Retinal pigment epithelial cell (primary cell): Measurements from ENCODE around the gene SLCO2B1.

ENCODE experiments used
- DNase-seq: peaks from one replicate; pipeline ENCODE4 v3.0.0-alpha.2; 2010; ENCODE audit warnings: low read depth
- H3K4me3 ChIP-seq: 2 replicates; pipeline ENCODE4 v1.5.1; 2011; ENCODE audit warnings: mild to moderate bottlenecking, low read length, control low read depth, moderate library complexity
- TF ChIP-seq, protein P1 (sequence below): conservative IDR thresholded peaks from 2 replicates; pipeline ENCODE4 v1.5.1; 2011; ENCODE audit warnings: low read depth, low read length, control low read depth, inconsistent platforms

Gene SLCO2B1

DNA sequence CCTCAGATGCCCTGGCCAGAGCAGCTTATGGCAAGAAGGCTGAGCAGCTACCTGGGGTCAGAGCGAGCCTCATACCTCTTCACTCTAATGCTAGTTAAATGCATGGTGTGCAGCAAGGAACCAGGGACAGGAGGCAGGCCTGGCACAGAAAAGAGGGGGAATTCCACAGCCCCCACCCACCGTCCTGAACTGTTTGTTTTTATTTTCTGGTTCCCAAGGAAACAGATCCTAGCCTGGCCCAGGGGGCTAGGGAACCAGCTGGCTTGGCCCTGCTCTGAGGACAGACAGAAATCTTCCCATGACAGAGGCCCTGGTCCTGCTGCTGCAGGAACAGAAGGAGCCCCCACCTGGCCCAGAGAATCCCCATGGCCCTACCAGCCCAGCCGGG lies 40.4 kb downstream of the SLCO2B1 start:
- TF ChIP-seq, protein P1, sequence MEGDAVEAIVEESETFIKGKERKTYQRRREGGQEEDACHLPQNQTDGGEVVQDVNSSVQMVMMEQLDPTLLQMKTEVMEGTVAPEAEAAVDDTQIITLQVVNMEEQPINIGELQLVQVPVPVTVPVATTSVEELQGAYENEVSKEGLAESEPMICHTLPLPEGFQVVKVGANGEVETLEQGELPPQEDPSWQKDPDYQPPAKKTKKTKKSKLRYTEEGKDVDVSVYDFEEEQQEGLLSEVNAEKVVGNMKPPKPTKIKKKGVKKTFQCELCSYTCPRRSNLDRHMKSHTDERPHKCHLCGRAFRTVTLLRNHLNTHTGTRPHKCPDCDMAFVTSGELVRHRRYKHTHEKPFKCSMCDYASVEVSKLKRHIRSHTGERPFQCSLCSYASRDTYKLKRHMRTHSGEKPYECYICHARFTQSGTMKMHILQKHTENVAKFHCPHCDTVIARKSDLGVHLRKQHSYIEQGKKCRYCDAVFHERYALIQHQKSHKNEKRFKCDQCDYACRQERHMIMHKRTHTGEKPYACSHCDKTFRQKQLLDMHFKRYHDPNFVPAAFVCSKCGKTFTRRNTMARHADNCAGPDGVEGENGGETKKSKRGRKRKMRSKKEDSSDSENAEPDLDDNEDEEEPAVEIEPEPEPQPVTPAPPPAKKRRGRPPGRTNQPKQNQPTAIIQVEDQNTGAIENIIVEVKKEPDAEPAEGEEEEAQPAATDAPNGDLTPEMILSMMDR = no peak
- no peak for DNase-seq
- no peak overlapping the region for H3K4me3 ChIP-seq

DNA sequence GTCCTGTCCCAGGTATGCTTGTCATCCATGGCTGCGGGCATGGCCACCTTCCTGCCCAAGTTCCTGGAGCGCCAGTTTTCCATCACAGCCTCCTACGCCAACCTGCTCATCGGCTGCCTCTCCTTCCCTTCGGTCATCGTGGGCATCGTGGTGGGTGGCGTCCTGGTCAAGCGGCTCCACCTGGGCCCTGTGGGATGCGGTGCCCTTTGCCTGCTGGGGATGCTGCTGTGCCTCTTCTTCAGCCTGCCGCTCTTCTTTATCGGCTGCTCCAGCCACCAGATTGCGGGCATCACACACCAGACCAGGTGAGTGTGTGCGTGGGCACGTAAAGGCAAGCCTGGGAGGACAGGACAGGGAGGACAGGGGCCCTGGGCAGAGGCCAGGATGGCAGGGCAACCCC lies 42.4 kb downstream of the SLCO2B1 start:
- DNase-seq = no peak
- TF ChIP-seq, protein P1 = no peak

DNA sequence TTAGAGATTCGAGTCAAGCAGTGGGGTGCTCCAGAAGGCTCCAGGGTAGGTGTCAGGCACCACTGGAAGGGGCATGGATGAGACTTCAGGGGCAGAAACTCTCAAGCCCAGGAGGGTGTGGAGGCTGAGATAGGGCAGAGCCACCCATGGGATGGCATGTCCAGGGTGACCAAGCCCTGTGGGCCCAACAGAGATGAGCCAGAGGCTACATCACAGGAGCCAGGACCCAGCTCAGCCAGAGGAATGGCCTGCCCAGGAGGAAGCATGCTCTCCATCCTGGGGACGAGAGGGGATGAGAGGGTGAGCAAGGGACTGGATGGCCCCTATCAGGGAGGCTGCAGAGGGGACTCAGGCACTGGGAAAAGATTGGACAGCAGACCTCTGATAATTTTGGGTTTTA lies 42.8 kb downstream of the SLCO2B1 start:
- TF ChIP-seq, protein P1 = no peak
- no peak for DNase-seq
- no peak overlapping the region for H3K4me3 ChIP-seq

More for the DNA sequence above, 42.4 kb downstream of the SLCO2B1 start:
- no peak overlapping the region for H3K4me3 ChIP-seq

DNA sequence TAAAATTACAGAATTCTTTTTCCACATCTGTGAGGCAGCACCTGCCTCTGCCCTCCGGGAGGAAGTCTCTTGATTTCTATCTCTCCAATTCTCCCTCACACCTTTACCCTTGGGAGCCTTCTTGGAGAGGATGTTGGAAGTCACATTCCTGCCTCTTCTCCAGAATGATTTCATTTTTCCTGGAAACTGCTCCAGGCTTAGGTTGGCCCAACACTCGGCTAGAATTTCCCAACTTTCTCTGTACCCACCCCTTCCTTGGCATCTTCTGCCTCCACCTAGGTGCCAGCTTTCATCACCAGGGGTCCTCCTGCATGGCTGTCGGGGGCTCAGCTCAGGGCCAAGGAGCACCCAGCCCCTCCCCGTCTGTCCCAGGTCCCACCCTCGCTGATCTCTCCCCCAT lies 43.2 kb downstream of the SLCO2B1 start:
- DNase-seq = no peak
- TF ChIP-seq, protein P1 = no peak
- H3K4me3 ChIP-seq = no peak overlapping the region

DNA sequence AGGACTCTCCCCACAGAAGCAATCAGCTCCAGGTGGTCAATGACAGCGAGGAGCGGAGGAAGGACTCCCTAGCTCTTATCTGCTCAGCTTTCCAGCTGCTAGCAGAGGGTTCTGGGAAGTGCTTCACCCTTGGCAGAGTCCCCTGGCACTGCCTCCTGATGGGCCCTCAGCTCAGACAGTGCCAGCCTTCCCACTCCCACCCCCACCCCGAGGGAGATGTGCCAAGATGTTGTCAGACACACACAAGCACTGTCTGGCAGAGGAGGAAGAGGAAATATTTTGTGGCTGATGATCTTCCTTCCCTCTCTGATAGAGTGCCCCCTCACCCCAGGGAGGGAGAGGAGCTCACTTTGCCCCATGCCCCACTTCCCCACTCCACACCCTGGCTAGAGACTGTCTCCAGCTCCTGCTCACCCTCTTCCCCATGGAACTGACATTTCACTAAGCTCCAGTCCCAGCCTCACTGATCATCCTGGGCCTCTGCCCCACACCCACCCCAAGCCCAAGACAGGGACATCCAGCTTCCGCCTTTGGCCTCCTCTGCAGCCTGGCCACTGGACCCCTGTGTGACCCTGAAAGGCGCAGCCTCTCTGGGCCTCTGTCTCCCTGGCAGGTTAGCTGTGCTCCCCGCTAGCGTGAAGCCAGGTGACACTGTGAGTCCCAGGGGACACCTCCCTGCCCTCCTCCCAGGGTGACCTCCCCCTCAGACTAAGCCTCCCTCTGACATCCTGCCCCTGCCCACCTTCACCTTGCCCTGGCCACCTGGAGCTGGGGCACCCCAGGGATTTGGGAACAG lies 44.5 kb downstream of the SLCO2B1 start:
- TF ChIP-seq, protein P1 = no peak
- no peak for DNase-seq
- no peak overlapping the region for H3K4me3 ChIP-seq

DNA sequence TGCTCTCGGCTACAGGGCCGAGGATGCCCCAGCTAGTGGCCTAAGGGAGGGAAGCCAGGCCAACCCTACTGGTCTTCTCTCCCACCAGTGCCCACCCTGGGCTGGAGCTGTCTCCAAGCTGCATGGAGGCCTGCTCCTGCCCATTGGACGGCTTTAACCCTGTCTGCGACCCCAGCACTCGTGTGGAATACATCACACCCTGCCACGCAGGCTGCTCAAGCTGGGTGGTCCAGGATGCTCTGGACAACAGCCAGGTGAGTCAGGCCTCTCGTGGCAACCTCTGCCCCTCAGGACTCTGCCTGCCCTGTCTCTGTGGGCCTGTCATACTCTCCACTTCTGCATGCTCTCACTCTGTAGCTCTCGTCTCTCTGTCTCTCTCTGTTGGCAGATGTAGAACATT lies 45.5 kb downstream of the SLCO2B1 start:
- H3K4me3 ChIP-seq = no peak overlapping the region
- DNase-seq = no peak
- TF ChIP-seq, protein P1 = no peak

DNA sequence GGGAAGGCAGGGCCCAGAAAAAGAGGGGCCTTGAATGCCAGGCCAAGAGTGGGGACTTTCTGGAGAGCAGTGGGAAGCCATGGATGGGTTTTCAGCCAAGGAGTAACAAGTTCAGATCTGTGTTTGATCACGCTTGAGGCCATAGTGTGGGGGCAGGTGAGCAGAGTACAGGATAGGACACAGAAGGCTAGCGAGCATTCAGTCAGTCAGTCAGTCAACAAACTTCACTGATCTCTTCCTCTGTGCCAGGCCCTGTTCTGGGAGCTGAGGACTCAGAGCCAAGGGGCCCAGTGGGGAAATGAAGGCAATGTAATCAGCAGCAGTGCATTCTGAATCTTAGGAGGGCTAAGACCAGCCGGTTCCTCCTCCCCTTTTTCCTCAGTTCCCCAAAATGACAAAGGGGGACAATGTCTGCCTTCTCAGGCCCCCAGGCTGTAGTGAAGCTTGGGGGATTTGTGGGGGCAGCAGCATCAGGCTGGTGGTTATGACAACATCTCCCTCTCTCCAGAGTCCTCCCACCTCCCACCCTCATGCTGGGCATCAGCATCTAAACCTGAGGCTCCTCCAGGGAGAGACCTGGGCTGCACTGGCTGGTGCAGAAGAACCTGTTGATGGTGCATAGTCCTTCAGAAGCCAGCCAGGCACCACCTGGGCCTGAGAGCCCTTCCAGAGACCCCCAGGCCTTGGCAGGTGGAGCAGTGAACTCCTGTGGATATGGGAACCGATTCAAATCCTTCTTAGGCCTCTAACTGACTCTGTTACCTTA lies 46.8 kb downstream of the SLCO2B1 start:
- H3K4me3 ChIP-seq = no peak overlapping the region
- DNase-seq = no peak
- TF ChIP-seq, protein P1 = no peak
